Choroid plexus epithelial cell (primary cell): ENCODE results near the gene PPFIA1.
"Not testable (repeated sequence)": the region's sequence is repeated elsewhere in the genome, so short reads cannot be mapped to it uniquely, and the experiment has no call there.

ENCODE experiments used
- DNase-seq: peaks from one replicate; pipeline ENCODE4 v3.0.0-alpha.2; 2010; ENCODE audit warnings: low read depth
- H3K4me3 ChIP-seq: 2 replicates; pipeline ENCODE4 v1.5.1; 2011; ENCODE audit warnings: low read depth, mild to moderate bottlenecking, control low read depth, low read length, moderate library complexity
- CTCF ChIP-seq: conservative IDR thresholded peaks from 2 replicates; pipeline ENCODE4 v1.5.1; 2011; ENCODE audit warnings: low read depth, mild to moderate bottlenecking, control low read depth, inconsistent platforms, low read length, moderate library complexity

Gene PPFIA1

GRCh38 chr11:70402685-70403084 lies 132.2 kb downstream of the PPFIA1 start:
- no peak for TF ChIP-seq CTCF
- no peak for DNase-seq
- no peak overlapping the region for H3K4me3 ChIP-seq

- no peak for DNase-seq
- H3K4me3 ChIP-seq: no peak overlapping the region
- no peak for TF ChIP-seq CTCF
Observed at GRCh38 chr11:70404244-70404643, 133.8 kb downstream of the PPFIA1 start.

GRCh38 chr11:70405679-70406395 lies 135.3 kb downstream of the PPFIA1 start:
- no peak overlapping the region for H3K4me3 ChIP-seq
- TF ChIP-seq CTCF: no peak
- DNase-seq: no peak

GRCh38 chr11:70407121-70407520 lies 136.6 kb downstream of the PPFIA1 start:
- DNase-seq: no peak
- TF ChIP-seq CTCF: no peak
- H3K4me3 ChIP-seq: no peak overlapping the region

GRCh38 chr11:70407814-70408213 lies 137.3 kb downstream of the PPFIA1 start:
- no peak overlapping the region for H3K4me3 ChIP-seq
- no peak for TF ChIP-seq CTCF
- no peak for DNase-seq

GRCh38 chr11:70408326-70408725 lies 137.8 kb downstream of the PPFIA1 start:
- not testable (repeated sequence) for DNase-seq, H3K4me3 ChIP-seq

GRCh38 chr11:70409437-70409836 lies 138.9 kb downstream of the PPFIA1 start:
- no peak overlapping the region for H3K4me3 ChIP-seq
- no peak for TF ChIP-seq CTCF
- DNase-seq: no peak
